ENCODE results near the gene SLC35B2. TPM values are rescaled to one million over a fixed set of nuclear protein-coding genes. Genes with fewer than 3 reads are reported as not detected.
A peak's percentile ranks its signal among the peaks of the same experiment; 100 is the strongest.

SLC35B2 gene
- total RNA-seq, 2 experiments from 2014 or later: 13.9 to 16.5 TPM

DNA sequence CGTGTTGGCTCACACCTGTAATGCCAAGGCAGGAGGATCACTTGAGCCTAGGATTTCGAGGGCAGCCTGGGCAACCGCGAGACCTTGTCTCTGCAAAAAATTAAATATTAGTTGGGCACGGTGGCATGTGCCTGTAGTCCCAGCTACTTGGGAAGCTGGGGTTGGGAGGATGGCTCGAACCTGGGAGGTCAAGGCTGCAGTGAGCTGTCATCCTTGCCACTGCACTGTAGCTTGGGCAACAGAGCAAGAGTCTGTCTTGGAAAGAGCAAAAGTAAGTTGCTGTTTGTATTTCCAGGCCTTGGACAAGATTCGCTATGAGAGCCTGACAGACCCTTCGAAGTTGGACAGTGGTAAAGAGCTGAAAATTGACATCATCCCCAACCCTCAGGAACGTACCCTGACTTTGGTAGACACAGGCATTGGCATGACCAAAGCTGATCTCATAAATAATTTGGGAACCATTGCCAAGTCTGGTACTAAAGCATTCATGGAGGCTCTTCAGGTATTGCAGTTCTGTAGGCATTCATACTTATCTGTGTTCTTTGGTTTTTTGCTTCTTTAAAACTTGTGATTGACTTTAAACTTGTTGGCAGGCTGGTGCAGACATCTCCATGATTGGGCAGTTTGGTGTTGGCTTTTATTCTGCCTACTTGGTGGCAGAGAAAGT lies 8.1 kb downstream of the SLC35B2 start:
- peak overlapping the region; percentile 93 for H3K4me3 ChIP-seq (ENCODE audit: low read depth, low read length, poor library complexity, severe bottlenecking)
- TF ChIP-seq EZH2phosphoT487 (IDR thresholded peaks at IDR 0.05; ENCODE audit: borderline replicate concordance, low read depth, low read length): no peak
- TF ChIP-seq, protein P1, sequence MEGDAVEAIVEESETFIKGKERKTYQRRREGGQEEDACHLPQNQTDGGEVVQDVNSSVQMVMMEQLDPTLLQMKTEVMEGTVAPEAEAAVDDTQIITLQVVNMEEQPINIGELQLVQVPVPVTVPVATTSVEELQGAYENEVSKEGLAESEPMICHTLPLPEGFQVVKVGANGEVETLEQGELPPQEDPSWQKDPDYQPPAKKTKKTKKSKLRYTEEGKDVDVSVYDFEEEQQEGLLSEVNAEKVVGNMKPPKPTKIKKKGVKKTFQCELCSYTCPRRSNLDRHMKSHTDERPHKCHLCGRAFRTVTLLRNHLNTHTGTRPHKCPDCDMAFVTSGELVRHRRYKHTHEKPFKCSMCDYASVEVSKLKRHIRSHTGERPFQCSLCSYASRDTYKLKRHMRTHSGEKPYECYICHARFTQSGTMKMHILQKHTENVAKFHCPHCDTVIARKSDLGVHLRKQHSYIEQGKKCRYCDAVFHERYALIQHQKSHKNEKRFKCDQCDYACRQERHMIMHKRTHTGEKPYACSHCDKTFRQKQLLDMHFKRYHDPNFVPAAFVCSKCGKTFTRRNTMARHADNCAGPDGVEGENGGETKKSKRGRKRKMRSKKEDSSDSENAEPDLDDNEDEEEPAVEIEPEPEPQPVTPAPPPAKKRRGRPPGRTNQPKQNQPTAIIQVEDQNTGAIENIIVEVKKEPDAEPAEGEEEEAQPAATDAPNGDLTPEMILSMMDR (conservative IDR thresholded peaks at IDR 0.05; ENCODE audit: low read length): no peak
- CTCF ChIA-PET (ENCODE audit: unreplicated experiment): interaction anchor here (1.0 kb wide), 1 partner anchor 77 kb away, joined by 3 read pairs; no protein-coding TSS in a partner anchor
- H3K9me2 ChIP-seq (ENCODE audit: insufficient read depth, low read length): no peaks in the 10 kb centered on the region
- H3K79me2 ChIP-seq (ENCODE audit: insufficient read depth, low read depth, low read length): peaks cover 52% of the 10 kb centered on the region
- peak overlapping the region; percentile 81 for H3K27ac ChIP-seq (ENCODE audit: low read depth, low read length, poor library complexity, severe bottlenecking)
- H4K20me1 ChIP-seq (ENCODE audit: insufficient read depth, low read length): peaks cover 51% of the 10 kb centered on the region
- H3K36me3 ChIP-seq (ENCODE audit: insufficient read depth, low read length): peaks cover 73% of the 10 kb centered on the region
- no peak overlapping the region for H2AFZ ChIP-seq (ENCODE audit: low read length)
- intact Hi-C loops (cut with micrococcal nuclease; ENCODE audit: unreplicated experiment): no loop called here
- H3K9me3 ChIP-seq (ENCODE audit: low read length): no peaks in the 10 kb centered on the region
- no TSS peak for BruUV-seq (replicated peaks)
- DNase-seq (ENCODE audit: low spot score): no peak
- H3K4me1 ChIP-seq (ENCODE audit: insufficient read depth, low read length, poor library complexity, severe bottlenecking): peaks cover 55% of the 10 kb centered on the region
- POLR2A ChIA-PET: interaction anchor here (3.5 kb wide), 1 partner anchor 14 kb away, joined by 22 read pairs; no protein-coding TSS in a partner anchor
- peak overlapping the region; percentile 98 for H3K4me2 ChIP-seq (ENCODE audit: low read length)

GRCh38 chr6:44248579-44248978 lies 8.7 kb downstream of the SLC35B2 start:
- intact Hi-C loops (cut with micrococcal nuclease; ENCODE audit: unreplicated experiment): no loop called here
- Histone ChIP-seq H2AFZ (ENCODE audit: low read length) (no peak overlapping the region), H3K4me3 (ENCODE audit: low read depth, low read length, poor library complexity, severe bottlenecking) (peak overlapping the region; percentile 93), H3K4me2 (ENCODE audit: low read length) (peak overlapping the region; percentile 98), H3K9me2 (ENCODE audit: insufficient read depth, low read length) (no peaks in the 10 kb centered on the region), H3K27ac (ENCODE audit: low read depth, low read length, poor library complexity, severe bottlenecking) (peak overlapping the region; percentile 81), H3K4me1 (ENCODE audit: insufficient read depth, low read length, poor library complexity, severe bottlenecking) (peaks cover 50% of the 10 kb centered on the region), H3K9me3 (ENCODE audit: low read length) (no peaks in the 10 kb centered on the region), H3K79me2 (ENCODE audit: insufficient read depth, low read depth, low read length) (peaks cover 52% of the 10 kb centered on the region), H3K36me3 (ENCODE audit: insufficient read depth, low read length) (peaks cover 66% of the 10 kb centered on the region), H4K20me1 (ENCODE audit: insufficient read depth, low read length) (peaks cover 51% of the 10 kb centered on the region)
- TF ChIP-seq EZH2phosphoT487 (IDR thresholded peaks at IDR 0.05; ENCODE audit: borderline replicate concordance, low read depth, low read length): no peak
- TF ChIP-seq, protein P1 (conservative IDR thresholded peaks at IDR 0.05; ENCODE audit: low read length): no peak
- ChIA-PET CTCF (ENCODE audit: unreplicated experiment) (interaction anchor here (1.0 kb wide), 1 partner anchor 76 kb away, joined by 3 read pairs; no protein-coding TSS in a partner anchor), POLR2A (interaction anchor here (0.7 to 3.5 kb wide), 3 partner anchors 14 to 186 kb away, joined by 3 to 22 read pairs (median 8); no protein-coding TSS in a partner anchor)
- no peak for DNase-seq (ENCODE audit: low spot score)
- no TSS peak for BruUV-seq (replicated peaks)

All from OCI-LY7 (cell line).